H9 (cell line): ENCODE measurements around the gene TMEM204. TPM values are rescaled to one million over a fixed set of nuclear protein-coding genes. Genes with fewer than 3 reads are reported as not detected.

Source experiments
- DNase-seq: peaks from one replicate; pipeline ENCODE4 v3.0.0-alpha.2; 2017
- H2AFZ ChIP-seq: one replicate; pipeline ENCODE4 v1.6.1; 2013; ENCODE audit warnings: mild to moderate bottlenecking, low read length, control low read depth, moderate library complexity
- H2AK5ac ChIP-seq: 2 replicates; pipeline ENCODE4 v1.6.1; 2013; ENCODE audit warnings: low read length, control low read depth, mixed read lengths; ENCODE audit not compliant: insufficient read length
- H2BK120ac ChIP-seq: one replicate; pipeline ENCODE4 v1.6.1; 2013; ENCODE audit warnings: low read depth, mild to moderate bottlenecking, low read length, control low read depth, inconsistent platforms; ENCODE audit not compliant: poor library complexity, severe bottlenecking
- H2BK12ac ChIP-seq: 2 replicates; pipeline ENCODE4 v1.6.1; 2013; ENCODE audit warnings: low read length, control low read depth, mixed read lengths, low read depth; ENCODE audit not compliant: insufficient read length
- H2BK15ac ChIP-seq: 2 replicates; pipeline ENCODE4 v1.6.1; 2013; ENCODE audit warnings: low read depth, low read length, control low read depth
- H2BK20ac ChIP-seq: one replicate; pipeline ENCODE4 v1.6.1; 2013; ENCODE audit warnings: low read depth, mild to moderate bottlenecking, low read length, control low read depth, inconsistent platforms; ENCODE audit not compliant: poor library complexity, severe bottlenecking
- H2BK5ac ChIP-seq: 2 replicates; pipeline ENCODE4 v1.6.1; 2013; ENCODE audit warnings: low read length, control low read depth, mixed read lengths; ENCODE audit not compliant: insufficient read length
- H3K14ac ChIP-seq: 2 replicates; pipeline ENCODE4 v1.6.1; 2013; ENCODE audit warnings: low read length, control low read depth; ENCODE audit not compliant: insufficient read depth
- H3K18ac ChIP-seq: 2 replicates; pipeline ENCODE4 v1.6.1; 2013; ENCODE audit warnings: low read depth, mild to moderate bottlenecking, mixed read lengths, low read length, control low read depth; ENCODE audit not compliant: insufficient read length
- H3K23ac ChIP-seq: 2 replicates; pipeline ENCODE4 v1.6.1; 2013; ENCODE audit warnings: low read length, control low read depth, mixed read lengths, low read depth; ENCODE audit not compliant: insufficient read length
- H3K23me2 ChIP-seq: 2 replicates; pipeline ENCODE4 v1.6.1; 2013; ENCODE audit warnings: low read depth, mild to moderate bottlenecking, mixed read lengths, low read length, control low read depth; ENCODE audit not compliant: insufficient read length, poor library complexity, severe bottlenecking
- H3K27ac ChIP-seq: 2 replicates; pipeline ENCODE4 v1.5.1; 2013; ENCODE audit warnings: low read length, control low read depth, mixed read lengths, low read depth; ENCODE audit not compliant: insufficient read length
- H3K27me3 ChIP-seq: 2 replicates; pipeline ENCODE4 v1.6.1; 2013; ENCODE audit warnings: low read length, control low read depth, inconsistent platforms; ENCODE audit not compliant: insufficient read depth
- H3K4ac ChIP-seq: 2 replicates; pipeline ENCODE4 v1.6.1; 2013; ENCODE audit warnings: low read depth, mild to moderate bottlenecking, control low read depth, inconsistent platforms, low read length, moderate library complexity
- H3K4me1 ChIP-seq: 2 replicates; pipeline ENCODE4 v1.6.1; 2013; ENCODE audit warnings: low read length, control low read depth, inconsistent platforms; ENCODE audit not compliant: insufficient read depth
- H3K4me2 ChIP-seq: 2 replicates; pipeline ENCODE4 v1.6.1; 2013; ENCODE audit warnings: low read length, control low read depth, mixed read lengths; ENCODE audit not compliant: insufficient read length, insufficient read depth
- H3K56ac ChIP-seq: 2 replicates; pipeline ENCODE4 v1.6.1; 2013; ENCODE audit warnings: low read depth, mild to moderate bottlenecking, mixed read lengths, low read length, control low read depth; ENCODE audit not compliant: insufficient read length
- H3K79me1 ChIP-seq: 2 replicates; pipeline ENCODE4 v1.6.1; 2013; ENCODE audit warnings: low read depth, mild to moderate bottlenecking, moderate library complexity, low read length, control low read depth, inconsistent platforms; ENCODE audit not compliant: insufficient read depth, poor library complexity, severe bottlenecking
- H3K79me2 ChIP-seq: 2 replicates; pipeline ENCODE4 v1.6.1; 2013; ENCODE audit warnings: low read length, control low read depth, inconsistent platforms; ENCODE audit not compliant: insufficient read depth
- H3K9ac ChIP-seq: 2 replicates; pipeline ENCODE4 v1.6.1; 2013; ENCODE audit warnings: low read length, control low read depth, mixed read lengths; ENCODE audit not compliant: insufficient read length; ENCODE audit errors: extremely low read depth
- H3K9me3 ChIP-seq: one replicate; pipeline ENCODE4 v1.6.1; 2013; ENCODE audit warnings: low read depth, low read length, inconsistent platforms; ENCODE audit not compliant: control insufficient read depth
- H3T11ph ChIP-seq: one replicate; pipeline ENCODE4 v1.6.1; 2013; ENCODE audit warnings: mild to moderate bottlenecking, low read length, control low read depth, inconsistent platforms
- H4K20me1 ChIP-seq: one replicate; pipeline ENCODE4 v1.6.1; 2013; ENCODE audit not compliant: control insufficient read depth, insufficient read length, insufficient read depth
- H4K5ac ChIP-seq: 2 replicates; pipeline ENCODE4 v1.6.1; 2013; ENCODE audit warnings: low read depth, mild to moderate bottlenecking, mixed read lengths, low read length, control low read depth; ENCODE audit not compliant: insufficient read length
- H4K8ac ChIP-seq: replicated peaks from 2 replicates; pipeline ENCODE4 v1.6.1; 2013; ENCODE audit warnings: low read length, control low read depth, mixed read lengths, low read depth; ENCODE audit not compliant: insufficient read length
- H4K91ac ChIP-seq: 2 replicates; pipeline ENCODE4 v1.6.1; 2013; ENCODE audit warnings: low read depth, mild to moderate bottlenecking, moderate library complexity, mixed read lengths, low read length, control low read depth; ENCODE audit not compliant: insufficient read length
- H3K27ac Mint-ChIP-seq, 3 experiments: 2 replicates in 2 of 3; 3 replicates in 1 of 3; pipeline ENCODE4 v1.8.0; 2020 to 2021; ENCODE audit warnings: mixed read lengths in 3 of 3, mild to moderate bottlenecking in 1 of 3, moderate library complexity in 1 of 3
- H3K27me3 Mint-ChIP-seq: 2 replicates; pipeline ENCODE4 v1.8.0; 2021; ENCODE audit warnings: low read depth, mild to moderate bottlenecking, moderate library complexity, mixed read lengths
- H3K36me3 Mint-ChIP-seq, 3 experiments: 2 replicates in 2 of 3; 3 replicates in 1 of 3; pipeline ENCODE4 v1.8.0; 2020 to 2021; ENCODE audit warnings: low read depth in 3 of 3, mixed read lengths in 3 of 3; ENCODE audit not compliant: insufficient read depth in 1 of 3
- H3K4me1 Mint-ChIP-seq, 2 experiments: 2 replicates each; pipeline ENCODE4 v1.8.0; 2020; ENCODE audit warnings: mixed read lengths in 2 of 2
- H3K4me3 Mint-ChIP-seq, 2 experiments: 2 replicates in 1 of 2; 3 replicates in 1 of 2; pipeline ENCODE4 v1.8.0; 2020 to 2021; ENCODE audit warnings: mild to moderate bottlenecking in 2 of 2, mixed read lengths in 2 of 2, moderate library complexity in 1 of 2
- H3K9me3 Mint-ChIP-seq, 2 experiments: 2 replicates in 1 of 2; 3 replicates in 1 of 2; pipeline ENCODE4 v1.8.0; 2020; ENCODE audit warnings: mild to moderate bottlenecking in 2 of 2, mixed read lengths in 2 of 2, moderate library complexity in 1 of 2
- CTCF ChIP-seq: fragments of 200-600 bp; sonication (generic); conservative IDR thresholded peaks from 3 replicates; pipeline ENCODE4 v1.8.0; 2021; ENCODE audit warnings: antibody characterized with exemption, mild to moderate bottlenecking
- WGBS: extraction: QIAGEN DNeasy Blood & Tissue Kit; methylation state at CpG from one replicate; pipeline ENCODE4 v1.1.7; 2013; ENCODE audit warnings: missing lambda C conversion rate, low lambda C conversion rate, mixed read lengths; ENCODE audit not compliant: insufficient read length; ENCODE audit errors: extremely low coverage; 5-methylcytosine and 5-hydroxymethylcytosine counted together
- total RNA-seq: library from RNA; stranded (reverse); gene quantifications from 2 replicates; pipeline ENCODE4 v1.2.1, GENCODE V29; 2021

The TMEM204 gene
- total RNA-seq, 1 experiment from 2014 or later, result not detected

GRCh38 chr16:1584926-1585484, 51.5 kb downstream of the TMEM204 start:
- no CpG with 5 or more reads among the region's 8 CpGs for WGBS
- no peaks in the 10 kb centered on the region for H3K9me3 ChIP-seq
- H4K5ac ChIP-seq, result no peak overlapping the region
- Mint-ChIP-seq H3K36me3 (peaks cover 22 to 60% (median 46%) of the 10 kb centered on the region in 3 experiments), H3K27me3 (no peaks in the 10 kb centered on the region), H3K9me3 (no peaks in the 10 kb centered on the region), H3K4me3 (no peak overlapping the region), H3K27ac (no peak overlapping the region; a peak in 1 of 7 replicates), H3K4me1 (no peaks in the 10 kb centered on the region)
- no peak overlapping the region for H3T11ph ChIP-seq
- DNase-seq, result no peak
- H3K14ac ChIP-seq, result no peak overlapping the region
- no peak overlapping the region for H4K91ac ChIP-seq
- H3K23ac ChIP-seq, result no peak overlapping the region
- H3K18ac ChIP-seq, result no peak overlapping the region
- H4K8ac ChIP-seq, result no peak overlapping the region
- no peak overlapping the region for H2BK120ac ChIP-seq
- no peak overlapping the region for H3K9ac ChIP-seq
- no peak overlapping the region for H2BK15ac ChIP-seq
- H3K4ac ChIP-seq, result no peak overlapping the region
- H2BK5ac ChIP-seq, result no peak overlapping the region
- no peaks in the 10 kb centered on the region for H4K20me1 ChIP-seq
- H3K23me2 ChIP-seq, result no peaks in the 10 kb centered on the region
- H3K4me2 ChIP-seq, result no peak overlapping the region
- no peaks in the 10 kb centered on the region for H3K79me2 ChIP-seq
- H3K27ac ChIP-seq, result no peak overlapping the region
- H3K56ac ChIP-seq, result no peak overlapping the region
- H3K4me1 ChIP-seq, result no peaks in the 10 kb centered on the region
- no peak for TF ChIP-seq CTCF
- H2BK20ac ChIP-seq, result no peak overlapping the region
- H3K79me1 ChIP-seq, result no peaks in the 10 kb centered on the region
- no peak overlapping the region for H2BK12ac ChIP-seq
- no peak overlapping the region for H2AFZ ChIP-seq
- H2AK5ac ChIP-seq, result no peak overlapping the region
- H3K27me3 ChIP-seq, result no peaks in the 10 kb centered on the region
